ENCODE measurements around the gene NBPF14. TPM values are rescaled to one million over a fixed set of nuclear protein-coding genes. Genes with fewer than 3 reads are reported as not detected.
"Not testable (repeated sequence)": the region's sequence is repeated elsewhere in the genome, so short reads cannot be mapped to it uniquely, and the experiment has no call there.

The NBPF14 gene
- polyA plus RNA-seq, 2 of the 4 experiments (the other 2 are of a cell fraction) = 6.8 to 13.5 TPM

DNA sequence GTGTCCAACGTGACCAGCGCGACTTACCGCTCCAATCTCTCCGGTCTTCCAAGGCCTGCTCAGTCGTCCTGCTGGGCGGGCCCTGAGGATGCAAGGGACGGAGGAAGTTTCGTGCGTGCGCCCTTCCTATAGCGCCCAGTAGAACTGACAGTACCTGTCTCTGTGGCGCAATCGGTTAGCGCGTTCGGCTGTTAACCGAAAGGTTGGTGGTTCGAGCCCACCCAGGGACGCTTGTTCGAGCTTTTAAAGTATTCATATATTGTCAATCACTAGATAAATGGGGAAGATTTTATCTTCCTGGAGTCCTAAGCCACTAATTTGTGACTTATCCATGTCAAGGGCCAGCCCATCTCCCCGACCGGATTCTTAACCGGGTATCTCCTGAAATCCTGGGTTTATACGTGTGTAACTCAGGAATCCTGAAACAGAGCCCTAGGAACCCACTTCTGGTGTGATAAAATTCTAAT, 66.7 kb downstream of the NBPF14 start:
- peak overlapping the region in 1 of 2 experiments; percentile 63; a peak in 1 of 6 replicates for H3K27ac ChIP-seq
- H3K4me1 ChIP-seq, FAIRE-seq, POLR2A ChIA-PET, CTCF ChIA-PET, H3K9me3 ChIP-seq: not testable (repeated sequence)
- under 1% methylated on average over 6 of the region's 25 CpGs for WGBS (ENCODE audit: missing lambda C conversion rate)
- H3K4me3 ChIP-seq = 0 out of 3 replicates have a peak overlapping the region, but pooled peaks have one; percentile 30
- ATAC-seq (peak in 1 of 2 experiments; percentile 85; a peak in 3 of 6 replicates), DNase-seq (ENCODE audit: low read depth in 1 of 2, low spot score in 1 of 2) (peak in 1 of 2 experiments; percentile 85)
- peak overlapping the region; percentile 47; the same call in 1 of the 3 replicates for H3K4me2 ChIP-seq
- 0 out of 2 replicates have a peak, but pooled peaks have one; percentile 36 for TF ChIP-seq HOXB5 (CRISPR knock-in tag; IDR thresholded peaks at IDR 0.05)
- TF ChIP-seq GATA3 (IDR thresholded peaks at IDR 0.05; ENCODE audit: borderline replicate concordance) = 0 out of 2 replicates have a peak, but pooled peaks have one; percentile 15
- TF ChIP-seq CEBPB (IDR thresholded peaks at IDR 0.05) = peak in 1 of 2 experiments; percentile 38; a peak in 1 of 4 replicates
- TF ChIP-seq SREBF2 (IDR thresholded peaks at IDR 0.05) = peak; percentile 63
- 0 out of 3 replicates have a peak, but pooled peaks have one; percentile 6 for TF ChIP-seq SMC3 (IDR thresholded peaks at IDR 0.05)

DNA sequence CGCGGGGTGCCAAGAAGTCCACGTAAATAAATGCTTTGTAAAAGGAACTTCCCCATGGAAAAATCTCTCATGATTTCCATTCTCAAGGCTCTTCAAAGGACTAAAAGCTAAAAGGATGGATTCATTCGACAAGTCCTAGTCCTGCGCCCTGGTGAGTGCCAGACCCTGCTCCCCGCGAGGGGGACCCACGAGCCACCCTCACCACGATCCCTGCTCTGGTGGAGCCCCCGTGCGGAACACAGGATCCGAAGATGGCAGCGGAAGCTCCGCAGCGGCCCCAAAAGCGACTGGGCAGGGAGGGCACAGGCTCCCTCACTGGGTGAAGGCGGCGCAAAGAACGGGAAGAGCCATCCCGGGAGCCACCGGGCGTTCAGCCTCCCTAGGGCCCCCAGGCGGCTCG, 67.2 kb downstream of the NBPF14 start:
- Histone ChIP-seq H3K27ac (peak overlapping the region in 1 of 2 experiments; percentile 63; a peak in 1 of 6 replicates), H3K4me3 (0 out of 3 replicates have a peak overlapping the region, but pooled peaks have one; percentile 30)
- POLR2A ChIA-PET; CTCF ChIA-PET; H3K9me3 ChIP-seq; H3K4me2 ChIP-seq; DNase-seq (ENCODE audit: low read depth in 1 of 2, low spot score in 1 of 2); FAIRE-seq; H3K4me1 ChIP-seq; ATAC-seq: not testable (repeated sequence)
- TF ChIP-seq RAD21 (conservative IDR thresholded peaks at IDR 0.05 in 1 of 2, IDR thresholded peaks at IDR 0.05 in 1 of 2) = 0 out of 5 replicates have a peak, but pooled peaks of 1 of the 2 experiments have one; percentile 7
- WGBS (ENCODE audit: missing lambda C conversion rate) = 0% methylated on average over 3 of the region's 24 CpGs

DNA sequence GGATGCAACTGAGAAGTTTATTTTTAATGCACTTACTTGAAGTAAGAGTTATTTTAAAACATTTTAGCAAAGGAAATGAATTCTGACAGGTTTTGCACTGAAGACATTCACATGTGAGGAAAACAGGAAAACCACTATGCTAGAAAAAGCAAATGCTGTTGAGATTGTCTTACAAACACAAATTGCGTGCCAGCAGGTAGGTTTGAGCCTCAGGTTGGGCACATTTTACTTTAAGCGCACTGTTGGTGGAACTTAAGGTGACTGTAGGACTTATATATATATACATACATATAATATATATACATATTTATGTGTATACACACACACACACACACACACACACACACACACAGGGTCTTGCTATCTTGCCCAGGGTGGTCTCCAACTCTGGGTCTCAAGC, 69.2 kb downstream of the NBPF14 start:
- ATAC-seq; DNase-seq (ENCODE audit: low read depth in 1 of 2, low spot score in 1 of 2); H3K27ac ChIP-seq; POLR2A ChIA-PET; H3K4me3 ChIP-seq; H3K9me3 ChIP-seq; H3K4me1 ChIP-seq; FAIRE-seq; H3K4me2 ChIP-seq; CTCF ChIA-PET: not testable (repeated sequence)
- WGBS (ENCODE audit: missing lambda C conversion rate) = 94% methylated on average over 2 of the region's 2 CpGs

DNA sequence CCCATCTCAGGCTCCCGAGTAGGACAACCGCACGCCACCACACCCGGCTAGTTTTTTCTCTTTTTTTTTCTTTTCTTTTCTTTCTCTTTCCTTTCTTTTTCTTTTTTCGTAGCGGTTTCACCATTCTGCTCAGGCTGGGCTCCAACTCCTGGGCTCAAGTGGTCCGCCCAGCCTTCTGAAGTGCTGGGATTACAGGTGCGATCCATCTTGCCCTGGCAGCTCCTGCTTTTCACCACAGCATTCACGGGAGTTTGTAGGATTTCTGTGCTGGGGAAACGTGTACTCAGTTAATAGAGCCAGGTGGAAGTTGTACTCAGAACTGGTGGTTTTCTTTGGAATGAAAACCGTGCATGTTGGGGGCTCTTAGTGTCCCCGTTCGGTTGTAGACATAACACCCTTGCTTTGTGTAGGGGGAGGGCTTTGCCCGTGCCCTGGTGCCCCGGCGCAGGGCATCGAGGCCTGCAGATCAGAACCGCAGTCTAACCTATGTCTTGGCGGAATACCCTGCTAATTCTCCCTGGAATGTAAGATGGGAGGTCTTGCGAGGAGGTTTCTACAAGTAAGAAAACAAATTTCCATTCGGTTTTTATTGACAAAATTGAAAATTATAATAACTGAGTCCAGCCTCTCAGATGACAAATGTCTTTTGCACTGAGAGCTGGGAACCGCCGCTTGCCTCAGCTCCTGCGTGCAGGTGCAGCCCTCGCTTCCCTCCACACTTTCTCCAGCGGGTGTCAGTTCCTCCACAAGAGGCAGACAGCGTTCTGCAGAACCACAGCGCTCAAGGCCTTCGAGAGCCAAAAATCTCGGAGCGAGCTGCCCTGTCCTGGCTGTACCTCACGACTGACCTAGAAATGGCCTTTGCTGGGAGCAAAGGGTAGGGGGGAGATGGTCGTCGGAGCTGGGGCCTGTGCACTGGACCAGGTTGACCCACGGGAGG, 72.3 kb downstream of the NBPF14 start:
- POLR2A ChIA-PET = interaction anchor here (0.6 to 1.7 kb wide), 3 partner anchors 135 to 189 kb away, joined by 3 to 17 read pairs (median 4); no protein-coding TSS in a partner anchor
- H3K4me3 ChIP-seq = peak overlapping the region; percentile 36; the same call in 2 of the 3 replicates
- H3K27ac ChIP-seq = peak overlapping the region in 1 of 2 experiments; percentile 89; a peak in 3 of 6 replicates
- H3K4me2 ChIP-seq = peak overlapping the region; percentile 62
- H3K9me3 ChIP-seq; FAIRE-seq; H3K4me1 ChIP-seq; DNase-seq (ENCODE audit: low read depth in 1 of 2, low spot score in 1 of 2): not testable (repeated sequence)
- ATAC-seq = peak; percentile 26 to 40; a peak in 4 of 6 replicates
- CTCF ChIA-PET = interaction anchor here (0.6 kb wide), 1 partner anchor 150 kb away, joined by 5 read pairs; no protein-coding TSS in a partner anchor
- WGBS (ENCODE audit: missing lambda C conversion rate) = 48% methylated on average over 13 of the region's 35 CpGs

DNA sequence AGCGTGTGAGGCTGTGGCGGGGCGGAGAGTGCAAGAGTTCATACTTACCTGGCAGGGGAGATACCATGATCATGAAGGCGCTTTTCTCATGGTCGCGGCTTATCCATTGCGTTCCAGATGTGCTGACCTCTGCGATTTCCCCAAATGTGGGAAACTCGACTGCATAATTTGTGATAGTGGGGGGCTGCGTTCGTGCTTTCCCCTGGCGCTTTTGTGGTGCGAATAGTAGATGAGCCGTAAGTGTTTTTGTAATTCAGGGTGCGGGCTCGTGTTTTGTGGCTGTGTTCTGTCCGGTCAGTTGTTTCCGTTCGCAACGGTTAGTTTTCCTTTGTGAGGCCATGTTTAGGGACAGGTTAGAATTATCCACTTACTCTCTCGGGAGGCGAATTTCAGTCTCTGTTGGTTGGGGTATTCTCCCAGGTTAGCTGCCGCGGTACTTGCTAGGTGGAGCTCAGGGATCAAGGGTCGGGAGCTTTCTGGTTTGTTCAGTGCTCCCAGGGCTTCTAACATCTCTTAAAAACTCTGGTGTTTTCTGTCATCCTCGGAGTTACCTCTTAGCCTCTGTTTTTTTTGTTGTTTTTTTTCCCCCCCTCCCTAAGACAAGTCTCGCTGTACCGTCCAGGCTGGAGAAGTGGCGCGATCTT, 73.1 kb downstream of the NBPF14 start:
- H3K4me3 ChIP-seq = peak overlapping the region; percentile 36
- TF ChIP-seq, protein P1, sequence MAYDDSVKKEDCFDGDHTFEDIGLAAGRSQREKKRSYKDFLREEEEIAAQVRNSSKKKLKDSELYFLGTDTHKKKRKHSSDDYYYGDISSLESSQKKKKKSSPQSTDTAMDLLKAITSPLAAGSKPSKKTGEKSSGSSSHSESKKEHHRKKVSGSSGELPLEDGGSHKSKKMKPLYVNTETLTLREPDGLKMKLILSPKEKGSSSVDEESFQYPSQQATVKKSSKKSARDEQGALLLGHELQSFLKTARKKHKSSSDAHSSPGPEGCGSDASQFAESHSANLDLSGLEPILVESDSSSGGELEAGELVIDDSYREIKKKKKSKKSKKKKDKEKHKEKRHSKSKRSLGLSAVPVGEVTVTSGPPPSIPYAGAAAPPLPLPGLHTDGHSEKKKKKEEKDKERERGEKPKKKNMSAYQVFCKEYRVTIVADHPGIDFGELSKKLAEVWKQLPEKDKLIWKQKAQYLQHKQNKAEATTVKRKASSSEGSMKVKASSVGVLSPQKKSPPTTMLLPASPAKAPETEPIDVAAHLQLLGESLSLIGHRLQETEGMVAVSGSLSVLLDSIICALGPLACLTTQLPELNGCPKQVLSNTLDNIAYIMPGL (CRISPR knock-in tag; IDR thresholded peaks at IDR 0.05; ENCODE audit: borderline replicate concordance) = peak; percentile 95
- TF ChIP-seq FOSB (CRISPR knock-in tag; IDR thresholded peaks at IDR 0.05) (peak; percentile 100), TFCP2L1 (CRISPR knock-in tag; IDR thresholded peaks at IDR 0.05) (peak; percentile 100), RFX5 (IDR thresholded peaks at IDR 0.05) (peak; percentile 42; the same call in 1 of the 2 replicates), MAZ (IDR thresholded peaks at IDR 0.05; ENCODE audit: borderline replicate concordance, low read depth, low read length) (peak; percentile 94; the same call in 1 of the 2 replicates), FOSL2 (CRISPR knock-in tag; IDR thresholded peaks at IDR 0.05) (peak; percentile 81), ZSCAN20 (CRISPR knock-in tag; IDR thresholded peaks at IDR 0.05) (peak; percentile 73; the same call in 1 of the 2 replicates), GATA3 (IDR thresholded peaks at IDR 0.05; ENCODE audit: borderline replicate concordance) (peak; percentile 88), EHF (CRISPR knock-in tag; IDR thresholded peaks at IDR 0.05) (peak; percentile 74; the same call in 1 of the 2 replicates), BCL3 (IDR thresholded peaks at IDR 0.05) (peak; percentile 100), TP53 (CRISPR knock-in tag; IDR thresholded peaks at IDR 0.05) (peak; percentile 99), HOXB5 (CRISPR knock-in tag; IDR thresholded peaks at IDR 0.05) (peak; percentile 90)
- not testable (repeated sequence) for TF ChIP-seq FOSL2 (IDR thresholded peaks at IDR 0.05)

More for the DNA sequence above, 73.1 kb downstream of the NBPF14 start:
- H3K4me1 ChIP-seq, H3K9me3 ChIP-seq, FAIRE-seq: not testable (repeated sequence)
- Histone ChIP-seq H3K27ac (peak overlapping the region; percentile 71 to 89; a peak in 5 of 6 replicates), H3K4me2 (peak overlapping the region; percentile 62)
- peak; percentile 93 to 96 for ATAC-seq
- CTCF ChIA-PET = interaction anchor here (0.6 kb wide), 1 partner anchor 149 kb away, joined by 5 read pairs; no protein-coding TSS in a partner anchor
- POLR2A ChIA-PET = interaction anchor here (0.6 to 1.7 kb wide), 4 partner anchors 134 to 259 kb away, joined by 3 to 17 read pairs (median 4); no protein-coding TSS in a partner anchor
- DNase-seq (ENCODE audit: low read depth in 1 of 2, low spot score in 1 of 2) = peak; percentile 78 to 99
- under 1% methylated on average over 28 of the region's 30 CpGs for WGBS (ENCODE audit: missing lambda C conversion rate)

Data from A549 (cell line).